WTC11 (cell line): ENCODE data around the gene IFIH1.

Experiments used
- PRRX2 ChIP-seq: fragments of 250-450 bp; sonication (Bioruptor Pico); IDR thresholded peaks from 2 replicates; pipeline ENCODE4 v1.8.0; 2021; ENCODE audit warnings: mild to moderate bottlenecking
- TF ChIP-seq, protein P1 (sequence below): fragments of 200-600 bp; IDR thresholded peaks from 2 replicates; pipeline ENCODE4 v1.8.0; 2022; ENCODE audit warnings: antibody characterized with exemption
- TF ChIP-seq, protein P2 (sequence below): fragments of 250-450 bp; sonication (Bioruptor Pico); IDR thresholded peaks from 2 replicates; pipeline ENCODE4 v1.9.0; 2021; ENCODE audit warnings: mild to moderate bottlenecking
- TF ChIP-seq, protein P3 (sequence below): sonication (generic); formaldehyde crosslinking; IDR thresholded peaks from 2 replicates; pipeline ENCODE4 v1.8.0; 2023; ENCODE audit warnings: missing genetic modification reagents
- TF ChIP-seq, protein P4 (sequence below): sonication (generic); formaldehyde crosslinking; IDR thresholded peaks from 2 replicates; pipeline ENCODE4 v1.8.1; 2023; ENCODE audit warnings: mild to moderate bottlenecking, moderate library complexity, missing genetic modification reagents

DNA sequence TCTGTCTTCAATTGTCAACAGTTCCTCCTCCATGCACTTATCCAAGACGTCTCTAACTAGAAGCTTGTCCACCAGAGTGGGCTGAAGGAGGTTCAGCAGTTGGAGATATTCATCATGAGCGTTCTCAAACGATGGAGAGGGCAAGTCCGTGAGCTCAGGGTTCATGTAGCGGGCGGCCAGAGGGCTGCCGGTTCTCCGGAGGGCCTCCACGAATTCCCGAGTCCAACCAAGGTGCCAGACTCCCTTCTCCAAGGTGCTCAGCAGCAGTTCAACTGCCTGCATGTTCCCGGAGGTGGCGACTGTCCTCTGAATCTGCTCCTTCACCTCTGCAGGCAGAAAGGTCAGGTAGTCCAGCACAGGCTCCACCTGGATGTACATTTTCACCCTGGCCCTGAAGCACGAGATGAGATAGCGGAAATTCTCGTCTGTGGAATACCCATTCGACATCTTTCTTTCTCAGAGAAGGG, 590 bp downstream of the IFIH1 start:
- TF ChIP-seq, protein P1, sequence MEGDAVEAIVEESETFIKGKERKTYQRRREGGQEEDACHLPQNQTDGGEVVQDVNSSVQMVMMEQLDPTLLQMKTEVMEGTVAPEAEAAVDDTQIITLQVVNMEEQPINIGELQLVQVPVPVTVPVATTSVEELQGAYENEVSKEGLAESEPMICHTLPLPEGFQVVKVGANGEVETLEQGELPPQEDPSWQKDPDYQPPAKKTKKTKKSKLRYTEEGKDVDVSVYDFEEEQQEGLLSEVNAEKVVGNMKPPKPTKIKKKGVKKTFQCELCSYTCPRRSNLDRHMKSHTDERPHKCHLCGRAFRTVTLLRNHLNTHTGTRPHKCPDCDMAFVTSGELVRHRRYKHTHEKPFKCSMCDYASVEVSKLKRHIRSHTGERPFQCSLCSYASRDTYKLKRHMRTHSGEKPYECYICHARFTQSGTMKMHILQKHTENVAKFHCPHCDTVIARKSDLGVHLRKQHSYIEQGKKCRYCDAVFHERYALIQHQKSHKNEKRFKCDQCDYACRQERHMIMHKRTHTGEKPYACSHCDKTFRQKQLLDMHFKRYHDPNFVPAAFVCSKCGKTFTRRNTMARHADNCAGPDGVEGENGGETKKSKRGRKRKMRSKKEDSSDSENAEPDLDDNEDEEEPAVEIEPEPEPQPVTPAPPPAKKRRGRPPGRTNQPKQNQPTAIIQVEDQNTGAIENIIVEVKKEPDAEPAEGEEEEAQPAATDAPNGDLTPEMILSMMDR = no peak
- TF ChIP-seq, protein P2, sequence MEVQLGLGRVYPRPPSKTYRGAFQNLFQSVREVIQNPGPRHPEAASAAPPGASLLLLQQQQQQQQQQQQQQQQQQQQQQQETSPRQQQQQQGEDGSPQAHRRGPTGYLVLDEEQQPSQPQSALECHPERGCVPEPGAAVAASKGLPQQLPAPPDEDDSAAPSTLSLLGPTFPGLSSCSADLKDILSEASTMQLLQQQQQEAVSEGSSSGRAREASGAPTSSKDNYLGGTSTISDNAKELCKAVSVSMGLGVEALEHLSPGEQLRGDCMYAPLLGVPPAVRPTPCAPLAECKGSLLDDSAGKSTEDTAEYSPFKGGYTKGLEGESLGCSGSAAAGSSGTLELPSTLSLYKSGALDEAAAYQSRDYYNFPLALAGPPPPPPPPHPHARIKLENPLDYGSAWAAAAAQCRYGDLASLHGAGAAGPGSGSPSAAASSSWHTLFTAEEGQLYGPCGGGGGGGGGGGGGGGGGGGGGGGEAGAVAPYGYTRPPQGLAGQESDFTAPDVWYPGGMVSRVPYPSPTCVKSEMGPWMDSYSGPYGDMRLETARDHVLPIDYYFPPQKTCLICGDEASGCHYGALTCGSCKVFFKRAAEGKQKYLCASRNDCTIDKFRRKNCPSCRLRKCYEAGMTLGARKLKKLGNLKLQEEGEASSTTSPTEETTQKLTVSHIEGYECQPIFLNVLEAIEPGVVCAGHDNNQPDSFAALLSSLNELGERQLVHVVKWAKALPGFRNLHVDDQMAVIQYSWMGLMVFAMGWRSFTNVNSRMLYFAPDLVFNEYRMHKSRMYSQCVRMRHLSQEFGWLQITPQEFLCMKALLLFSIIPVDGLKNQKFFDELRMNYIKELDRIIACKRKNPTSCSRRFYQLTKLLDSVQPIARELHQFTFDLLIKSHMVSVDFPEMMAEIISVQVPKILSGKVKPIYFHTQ (CRISPR knock-in tag) = no peak
- TF ChIP-seq PRRX2 (CRISPR knock-in tag) = no peak
- TF ChIP-seq, protein P3, sequence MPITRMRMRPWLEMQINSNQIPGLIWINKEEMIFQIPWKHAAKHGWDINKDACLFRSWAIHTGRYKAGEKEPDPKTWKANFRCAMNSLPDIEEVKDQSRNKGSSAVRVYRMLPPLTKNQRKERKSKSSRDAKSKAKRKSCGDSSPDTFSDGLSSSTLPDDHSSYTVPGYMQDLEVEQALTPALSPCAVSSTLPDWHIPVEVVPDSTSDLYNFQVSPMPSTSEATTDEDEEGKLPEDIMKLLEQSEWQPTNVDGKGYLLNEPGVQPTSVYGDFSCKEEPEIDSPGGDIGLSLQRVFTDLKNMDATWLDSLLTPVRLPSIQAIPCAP (CRISPR knock-in tag) = no peak
- TF ChIP-seq, protein P4, sequence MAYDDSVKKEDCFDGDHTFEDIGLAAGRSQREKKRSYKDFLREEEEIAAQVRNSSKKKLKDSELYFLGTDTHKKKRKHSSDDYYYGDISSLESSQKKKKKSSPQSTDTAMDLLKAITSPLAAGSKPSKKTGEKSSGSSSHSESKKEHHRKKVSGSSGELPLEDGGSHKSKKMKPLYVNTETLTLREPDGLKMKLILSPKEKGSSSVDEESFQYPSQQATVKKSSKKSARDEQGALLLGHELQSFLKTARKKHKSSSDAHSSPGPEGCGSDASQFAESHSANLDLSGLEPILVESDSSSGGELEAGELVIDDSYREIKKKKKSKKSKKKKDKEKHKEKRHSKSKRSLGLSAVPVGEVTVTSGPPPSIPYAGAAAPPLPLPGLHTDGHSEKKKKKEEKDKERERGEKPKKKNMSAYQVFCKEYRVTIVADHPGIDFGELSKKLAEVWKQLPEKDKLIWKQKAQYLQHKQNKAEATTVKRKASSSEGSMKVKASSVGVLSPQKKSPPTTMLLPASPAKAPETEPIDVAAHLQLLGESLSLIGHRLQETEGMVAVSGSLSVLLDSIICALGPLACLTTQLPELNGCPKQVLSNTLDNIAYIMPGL = no peak
